Left lobe of liver (tissue), 2 donors: Measurements from ENCODE around the gene DCTPP1. TPM values are rescaled to one million over a fixed set of nuclear protein-coding genes. Genes with fewer than 3 reads are reported as not detected.
"Not testable (repeated sequence)": the region's sequence is repeated elsewhere in the genome, so short reads cannot be mapped to it uniquely, and the experiment has no call there.

Source experiments
- ATAC-seq: fragments of 200-7000 bp; cut with Tn5 transposase; one replicate; pipeline ENCODE4 v1.9.1; 2020; ENCODE audit warnings: mild to moderate bottlenecking, moderate library complexity
- DNase-seq: peaks from one replicate; pipeline ENCODE4 v3.0.0-alpha.2; 2020; ENCODE audit warnings: low spot score
- total RNA-seq: library from RNA; stranded (reverse); gene quantifications from one replicate; pipeline ENCODE4 v1.2.1, GENCODE V29; 2021
- donor health status: DM: no; HTN: no; CAD: no; lungs with moderate emphysema.
- donor health status: DM: no; HTN: yes; CAD: no.

DCTPP1 gene
- total RNA-seq = 11.1 TPM

DNA sequence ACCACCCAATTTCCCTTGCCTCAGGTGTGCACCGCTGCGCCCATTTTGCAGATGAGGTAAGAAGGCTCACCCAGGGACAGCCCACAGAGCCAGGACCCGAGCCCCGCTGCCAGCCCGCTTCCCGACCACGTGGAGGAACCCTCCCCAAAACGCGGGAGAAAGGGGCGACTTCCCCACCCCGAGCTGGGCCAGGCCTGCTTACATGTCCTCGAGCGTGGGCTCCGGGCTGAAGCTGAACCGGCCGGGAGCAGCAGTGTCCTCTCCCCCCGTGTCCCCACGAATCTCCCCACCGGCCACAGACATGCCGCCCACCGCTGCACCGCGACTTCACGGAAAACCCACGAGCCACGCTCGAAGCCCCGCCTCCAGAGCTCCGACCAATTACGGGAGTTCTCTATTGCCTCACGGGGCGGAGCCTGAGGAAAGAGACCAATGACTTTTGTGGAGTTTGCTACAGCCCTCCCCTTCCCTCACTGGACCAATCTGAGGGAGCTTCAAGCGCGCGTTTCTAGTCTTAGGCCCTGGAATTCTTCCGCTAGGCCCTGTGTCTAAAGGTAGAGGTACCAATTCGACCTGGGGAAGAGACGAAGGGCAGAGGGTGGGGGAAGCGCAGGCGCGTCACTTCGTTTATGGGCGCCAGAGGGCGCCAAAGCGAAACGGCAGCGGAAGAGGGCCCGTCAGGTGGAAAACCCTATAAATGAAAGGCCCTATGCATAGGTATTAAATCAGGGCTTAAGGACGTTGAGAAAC, at the start of gene DCTPP1:
Gene DCTPP1, minus strand, starts transcription at position 353 of the 750 bp plus-strand sequence. Its CDS starts 50 bp downstream, at position 303.
- DNase-seq (peak; percentile 96), ATAC-seq (peak; percentile 97)

DNA sequence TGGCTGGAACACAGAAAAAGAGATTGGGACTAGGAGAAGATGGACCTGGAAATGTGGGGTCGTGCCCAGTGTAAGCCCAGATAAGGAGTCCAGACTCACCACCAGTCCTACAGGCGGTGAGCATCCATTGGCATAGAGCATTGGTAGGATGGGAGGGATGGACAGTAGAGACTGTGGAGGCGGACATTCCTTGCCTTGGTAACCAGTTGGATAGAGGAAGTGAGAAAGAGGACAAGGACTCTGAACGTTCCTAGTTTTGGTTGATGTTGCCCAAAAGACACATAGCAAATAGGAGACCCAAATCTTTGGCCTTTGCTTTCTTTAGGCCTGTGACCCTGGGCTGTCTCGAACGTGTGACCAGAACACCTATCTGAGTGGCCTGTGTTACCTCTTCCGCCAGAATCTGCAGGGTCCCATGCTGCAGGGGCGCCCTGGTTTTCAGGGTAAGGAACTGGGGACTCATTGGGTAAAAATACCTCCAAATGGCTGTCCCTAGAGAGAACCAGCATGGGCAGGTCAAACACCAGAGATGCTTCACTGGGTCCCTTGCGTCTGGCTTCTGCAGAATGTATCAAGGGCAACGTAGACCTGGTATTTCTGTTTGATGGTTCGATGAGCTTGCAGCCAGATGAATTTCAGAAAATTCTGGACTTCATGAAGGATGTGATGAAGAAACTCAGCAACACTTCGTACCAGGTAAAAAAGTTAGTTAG, 49.1 kb upstream of the DCTPP1 start:
- DNase-seq = no peak
- no peak for ATAC-seq

DNA sequence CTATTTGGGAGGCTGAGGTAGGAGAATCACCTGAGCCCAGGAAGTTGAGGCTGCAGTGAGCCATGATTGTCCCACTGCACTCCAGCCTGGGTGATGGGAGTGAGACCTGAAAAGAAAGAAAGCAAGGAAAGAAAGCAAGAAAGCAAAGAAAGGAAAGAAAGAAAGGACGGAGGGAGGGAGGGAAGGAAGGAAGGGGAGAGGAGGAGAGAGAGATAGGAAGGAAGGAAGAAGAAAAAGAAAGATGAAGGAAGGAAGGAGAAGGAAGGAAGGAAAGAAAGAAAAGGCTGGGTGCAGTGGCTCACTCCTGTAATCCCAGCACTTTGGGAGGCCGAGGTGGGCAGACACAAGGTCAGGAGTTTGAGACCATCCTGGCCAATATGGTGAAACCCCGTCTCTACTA, 47.9 kb upstream of the DCTPP1 start:
- DNase-seq, ATAC-seq: not testable (repeated sequence)

DNA sequence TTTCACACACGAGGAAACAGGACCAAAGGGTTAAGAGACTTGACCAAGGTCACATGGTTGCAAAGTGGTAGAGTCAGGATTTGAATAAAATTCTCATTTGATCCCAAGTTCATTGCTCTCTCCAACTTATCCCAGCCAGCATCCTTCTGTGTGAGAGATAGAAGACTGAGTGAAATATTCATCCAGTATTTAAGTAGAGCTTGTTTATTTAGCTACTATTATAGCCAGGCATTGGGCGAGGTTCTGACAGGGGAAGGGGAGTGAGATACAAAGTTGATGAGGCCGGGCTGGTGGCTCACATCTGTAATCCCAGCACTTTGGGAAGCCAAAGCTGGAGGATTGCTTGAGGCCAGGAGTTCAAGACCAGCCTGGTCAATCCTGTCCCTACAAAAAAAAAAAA, 47.2 kb upstream of the DCTPP1 start:
- ATAC-seq (no peak), DNase-seq (no peak)

DNA sequence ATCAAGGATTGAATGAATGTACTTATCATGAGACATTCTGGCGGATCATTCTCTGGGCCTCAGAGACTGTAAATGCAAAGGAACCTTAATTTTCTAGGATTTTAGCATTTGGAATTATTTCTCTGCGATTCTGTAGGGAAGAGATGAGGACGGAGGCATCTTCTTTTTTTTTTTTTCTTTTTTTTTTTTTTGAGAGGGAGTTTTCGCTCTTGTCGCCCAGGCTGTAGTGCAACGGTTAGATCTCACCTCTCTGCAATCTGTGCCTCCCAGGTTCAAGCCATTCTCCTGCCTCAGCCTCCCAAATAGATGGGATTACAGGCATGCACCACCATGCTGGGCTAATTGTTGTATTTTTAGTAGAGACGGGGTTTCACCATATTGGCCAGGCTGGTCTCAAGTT, 44.9 kb upstream of the DCTPP1 start:
- ATAC-seq (no peak), DNase-seq (no peak)

DNA sequence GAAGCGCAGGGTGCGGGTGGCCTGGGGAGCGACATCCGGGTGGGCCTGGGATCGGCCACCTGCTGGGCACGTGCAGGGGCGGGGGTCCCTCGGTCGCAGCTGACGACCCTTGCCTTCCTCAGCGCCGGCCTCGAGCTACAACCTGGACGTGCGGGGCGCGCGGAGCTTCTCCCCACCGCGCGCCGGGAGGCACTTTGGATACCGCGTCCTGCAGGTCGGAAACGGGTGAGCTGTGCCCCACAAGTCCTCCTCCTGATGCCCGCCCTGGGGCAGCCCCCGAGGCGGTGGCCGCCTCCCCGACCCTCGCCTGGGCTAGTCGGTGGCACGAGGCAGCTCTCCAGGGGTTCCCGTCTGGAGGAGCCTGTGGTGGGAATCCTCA, 44.2 kb upstream of the DCTPP1 start:
- ATAC-seq (no peak), DNase-seq (no peak)

DNA sequence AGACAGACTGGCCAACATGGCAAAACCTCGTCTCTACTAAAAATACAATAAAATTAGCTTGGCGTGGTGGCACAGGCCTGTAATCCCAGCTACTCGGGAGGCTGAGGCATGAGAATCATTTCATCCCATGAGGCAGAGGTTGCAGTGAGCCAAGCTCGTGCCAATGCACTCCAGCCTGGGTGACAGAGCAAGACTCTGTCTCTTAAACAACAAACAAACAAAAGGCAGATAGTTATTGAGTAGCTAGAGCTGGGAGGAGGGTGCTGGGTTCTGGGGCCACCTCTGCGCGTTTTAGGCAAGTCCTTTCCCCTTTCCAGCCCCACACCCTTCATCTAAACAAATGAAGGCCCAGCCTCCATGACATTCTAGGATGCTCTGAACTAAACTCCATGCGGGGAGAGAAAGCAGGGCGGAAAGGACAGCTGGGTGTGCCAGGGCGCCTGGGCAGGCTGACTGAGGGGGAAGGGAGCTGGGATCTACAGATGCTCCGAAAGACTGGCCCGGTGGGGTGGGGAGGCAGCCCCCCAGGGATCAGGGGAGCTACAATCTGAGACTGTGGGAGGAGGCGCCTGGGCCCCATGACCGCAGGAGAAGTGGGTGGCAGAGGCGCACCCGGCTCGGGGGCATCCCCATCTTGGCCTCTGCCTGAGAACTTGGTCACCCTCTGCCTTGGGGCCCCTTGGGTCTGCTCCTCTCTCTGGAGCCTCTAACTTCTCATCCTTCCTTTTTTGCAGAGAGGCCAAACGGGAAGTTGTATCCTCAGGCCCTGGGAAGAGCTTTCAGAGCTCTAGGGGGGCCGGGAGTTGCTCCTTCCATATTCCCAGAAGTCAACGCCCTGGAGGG, 43.6 kb upstream of the DCTPP1 start:
- ATAC-seq = peak; percentile 52
- no peak for DNase-seq

DNA sequence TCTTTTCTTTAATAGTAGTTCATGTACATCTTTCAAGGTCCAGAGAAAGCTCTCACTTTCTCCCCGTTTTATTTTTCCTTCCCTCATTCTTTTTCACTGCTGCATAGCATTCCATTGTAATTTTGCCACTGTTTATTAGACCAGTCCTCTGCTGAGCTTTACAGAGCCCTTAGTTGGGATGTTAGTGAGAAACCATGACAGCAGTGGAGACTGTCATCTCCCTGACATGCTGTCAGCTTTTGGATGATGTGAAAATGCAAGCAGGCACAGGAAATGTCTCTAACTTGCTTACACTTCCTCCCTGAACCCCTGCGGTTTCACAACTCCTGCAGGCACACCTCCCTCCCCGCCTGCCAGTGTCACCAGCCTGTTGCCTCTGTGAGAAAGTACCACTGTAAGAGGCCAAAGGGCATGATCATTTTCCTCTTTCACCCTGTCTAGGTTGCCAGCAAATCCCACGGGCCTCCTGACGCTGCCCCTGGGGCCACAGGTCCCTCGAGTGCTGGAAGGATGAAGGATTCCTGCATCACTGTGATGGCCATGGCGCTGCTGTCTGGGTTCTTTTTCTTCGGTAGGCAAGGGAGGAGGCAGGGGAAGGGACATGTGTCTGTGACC, 42.6 kb upstream of the DCTPP1 start, which contains the start of gene ITGAL:
Gene ITGAL, plus strand, starts transcription at position 415 of the 615 bp plus-strand sequence. Its CDS starts 96 bp downstream, at position 511.
- ATAC-seq (peak; percentile 88), DNase-seq (peak; percentile 81)

DNA sequence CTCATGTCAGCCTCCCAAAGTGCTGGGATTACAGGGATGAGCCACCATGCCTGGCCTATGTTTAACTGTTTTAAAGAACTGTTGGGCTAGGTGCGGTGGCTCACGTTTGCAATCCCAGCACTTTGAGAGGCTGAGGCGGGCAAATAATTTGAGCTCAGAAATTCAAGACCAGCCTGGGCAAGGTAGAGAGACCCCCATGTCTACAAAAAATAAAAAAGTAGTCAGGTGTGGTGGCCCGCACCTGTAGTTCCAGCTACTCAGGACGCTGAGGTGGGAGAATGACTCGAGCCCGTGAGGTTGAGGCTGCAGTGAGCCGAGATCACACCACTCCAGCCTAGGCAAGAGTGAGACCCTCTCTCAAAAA, 40.8 kb upstream of the DCTPP1 start:
- ATAC-seq (no peak), DNase-seq (no peak)

DNA sequence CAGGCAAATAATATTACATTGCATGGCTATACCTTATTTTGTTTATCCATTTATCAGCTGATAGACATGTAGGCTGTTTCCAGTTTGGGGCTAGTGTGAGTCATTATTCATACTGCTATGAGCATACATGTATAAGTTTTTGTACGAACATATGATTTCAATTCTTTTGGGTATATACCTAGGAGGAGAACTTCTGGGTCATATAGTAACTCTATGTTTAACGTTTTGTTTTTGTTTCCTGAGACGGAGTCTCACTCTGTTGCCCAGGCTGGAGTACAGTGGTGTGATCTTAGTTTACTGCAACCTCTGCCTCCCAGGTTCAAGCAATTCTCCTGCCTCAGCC, 40.3 kb upstream of the DCTPP1 start:
- DNase-seq = no peak
- no peak for ATAC-seq

DNA sequence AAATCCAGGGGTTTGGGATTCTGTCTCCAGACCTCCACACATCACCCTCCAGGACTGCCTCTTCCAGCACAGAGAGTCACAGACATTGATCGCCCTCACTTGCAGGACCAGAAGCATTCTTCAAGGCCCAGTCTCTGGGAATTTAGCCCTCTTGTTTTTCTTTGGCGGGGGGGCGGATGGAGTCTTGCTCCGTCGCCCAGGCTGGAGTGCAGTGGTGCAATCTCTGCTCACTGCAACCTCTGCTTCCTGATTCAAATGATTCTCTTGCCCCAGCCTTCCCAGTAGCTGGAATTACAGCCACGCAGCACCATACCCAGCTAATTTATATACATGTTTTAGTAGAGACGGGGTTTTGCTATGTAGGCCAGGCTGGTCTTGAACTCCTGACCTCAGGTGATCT, 34.2 kb upstream of the DCTPP1 start:
- ATAC-seq (no peak), DNase-seq (no peak)

DNA sequence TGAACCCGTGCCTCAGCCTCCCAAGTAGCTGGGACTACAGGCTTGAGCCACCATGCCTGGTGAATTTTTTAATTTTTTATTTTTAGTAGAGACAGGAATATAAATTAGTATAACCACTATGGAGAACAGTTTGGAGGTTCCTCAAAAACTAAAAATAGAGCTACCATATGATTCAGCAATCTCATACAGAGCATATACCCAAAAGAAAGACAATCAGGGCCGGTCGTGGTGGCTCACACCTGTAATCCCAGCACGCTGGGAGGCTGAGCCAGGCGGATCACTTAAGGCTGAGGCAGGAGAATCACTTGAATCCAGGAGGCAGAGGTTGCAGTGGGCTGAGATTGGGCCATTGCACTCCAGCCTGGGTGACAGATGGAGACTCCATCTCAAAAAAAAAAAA, 31.6 kb upstream of the DCTPP1 start:
- DNase-seq, ATAC-seq: not testable (repeated sequence)

DNA sequence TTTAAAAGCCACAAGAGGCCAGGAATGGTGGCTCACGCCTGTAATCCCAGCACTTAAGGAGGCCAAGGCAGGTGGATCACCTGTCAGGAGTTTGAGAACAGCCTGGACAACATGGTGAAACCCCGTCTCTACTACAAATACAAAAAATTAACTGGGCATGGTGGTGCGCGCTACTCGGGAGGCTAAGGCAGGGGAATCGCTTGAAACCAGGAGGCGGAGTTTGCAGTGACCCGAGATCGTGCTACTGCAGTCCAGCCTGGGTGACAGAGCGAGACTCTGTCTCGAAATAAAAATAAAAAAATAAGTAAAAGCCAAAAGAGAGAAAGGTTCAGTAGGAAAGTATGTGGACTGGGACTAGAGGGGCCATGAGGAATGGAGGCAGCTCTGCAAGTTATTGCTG, 29.6 kb upstream of the DCTPP1 start:
- DNase-seq = no peak
- ATAC-seq = no peak

DNA sequence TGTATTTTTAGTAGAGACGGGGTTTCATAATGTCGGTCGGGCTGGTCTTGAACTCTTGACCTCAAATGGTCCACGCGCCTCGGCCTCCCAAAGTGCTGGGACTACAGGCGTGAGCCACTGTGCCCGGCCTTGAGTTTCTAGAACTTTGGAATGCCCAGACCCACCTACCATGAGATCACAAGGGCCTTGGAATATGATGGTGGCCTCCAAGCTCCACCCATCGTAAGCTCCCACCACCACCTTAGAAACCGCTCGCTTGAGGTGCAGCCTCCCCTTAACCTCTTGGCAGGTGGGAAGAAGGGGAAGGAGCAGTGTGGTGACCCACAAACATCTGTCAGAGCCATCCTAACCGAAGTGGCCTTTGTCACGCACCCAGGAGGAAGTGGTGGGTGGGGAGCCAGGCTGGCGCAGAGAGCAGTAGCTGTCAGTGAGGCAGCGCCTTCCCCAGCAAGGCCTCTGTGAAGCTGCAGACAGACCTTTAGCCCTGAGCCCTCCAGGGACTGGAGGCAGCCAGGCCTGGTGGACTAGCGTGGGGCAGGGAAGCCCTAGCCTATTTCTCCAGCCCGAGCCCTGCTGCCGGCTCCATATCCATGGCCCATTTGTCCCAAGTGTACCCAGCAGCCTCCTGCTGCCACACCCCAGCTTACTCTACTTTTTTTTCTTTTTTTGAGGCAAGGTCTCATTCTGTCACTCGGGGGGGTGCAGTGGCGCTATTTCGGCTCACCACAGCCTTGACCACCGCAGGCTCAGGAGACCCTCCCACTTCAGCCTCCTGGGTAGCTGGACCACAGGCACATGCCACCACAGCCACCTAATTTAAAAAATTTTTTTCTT, 28.9 kb upstream of the DCTPP1 start:
- peak; percentile 62 for ATAC-seq

DNA sequence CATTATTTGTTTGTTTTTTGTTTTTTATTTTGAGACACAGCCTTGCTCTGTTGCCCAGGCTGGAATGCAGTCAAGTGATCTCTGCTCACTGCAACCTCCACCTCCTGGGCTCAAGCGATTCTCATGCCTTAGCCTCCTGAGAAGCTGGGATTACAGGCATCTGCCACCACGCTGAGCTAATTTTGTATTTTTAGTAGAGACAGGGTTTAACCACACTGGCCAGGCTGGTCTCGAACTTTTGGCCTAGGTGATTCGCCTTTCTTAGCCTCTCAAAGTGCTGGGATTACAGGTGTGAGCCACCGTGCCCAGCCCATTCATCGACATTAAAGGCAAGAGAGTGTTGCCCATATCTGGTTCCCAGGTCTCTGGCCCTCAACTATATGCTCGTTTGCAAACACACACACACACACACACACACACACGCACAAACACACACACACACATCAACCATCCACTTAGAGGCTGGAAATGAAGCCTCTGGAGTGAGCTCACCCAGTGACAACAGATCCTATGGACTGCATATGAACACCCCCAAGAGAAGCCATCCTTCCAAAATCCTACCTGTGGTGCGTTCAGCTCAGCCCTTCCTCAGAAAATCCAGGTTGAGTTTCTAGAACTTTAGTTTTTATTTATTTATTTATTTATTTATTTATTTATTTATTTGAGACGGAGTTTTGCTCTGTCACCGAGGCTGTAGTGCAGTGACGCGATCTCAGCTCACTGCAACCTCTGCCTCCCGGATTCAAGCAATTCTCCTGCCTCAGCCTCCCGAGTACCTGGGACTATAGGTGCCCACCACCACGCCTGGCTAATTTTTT, 28.1 kb upstream of the DCTPP1 start:
- DNase-seq = no peak
- no peak for ATAC-seq

More for the DNA sequence above, 28.9 kb upstream of the DCTPP1 start:
- no peak for DNase-seq

DNA sequence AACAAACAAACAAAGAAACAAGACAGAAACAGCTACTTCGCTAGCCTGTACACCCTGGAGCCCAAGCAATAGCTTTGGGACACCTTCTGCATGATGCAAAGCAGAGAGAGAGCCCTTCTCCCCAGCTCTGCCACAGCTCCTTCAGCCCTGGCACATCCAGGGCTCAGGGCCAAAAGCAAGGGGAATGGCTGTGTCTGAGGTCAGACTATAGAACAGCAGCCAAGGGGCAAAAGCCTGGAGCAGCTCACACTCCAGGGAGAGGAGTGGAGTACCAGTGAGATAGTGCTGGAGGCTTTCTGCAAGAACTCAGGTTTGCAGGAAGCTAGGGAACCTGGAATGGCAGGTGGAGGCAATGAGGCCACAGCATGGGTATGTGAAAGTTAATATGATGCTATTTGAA, 27.4 kb upstream of the DCTPP1 start:
- ATAC-seq (peak; percentile 75), DNase-seq (no peak)

DNA sequence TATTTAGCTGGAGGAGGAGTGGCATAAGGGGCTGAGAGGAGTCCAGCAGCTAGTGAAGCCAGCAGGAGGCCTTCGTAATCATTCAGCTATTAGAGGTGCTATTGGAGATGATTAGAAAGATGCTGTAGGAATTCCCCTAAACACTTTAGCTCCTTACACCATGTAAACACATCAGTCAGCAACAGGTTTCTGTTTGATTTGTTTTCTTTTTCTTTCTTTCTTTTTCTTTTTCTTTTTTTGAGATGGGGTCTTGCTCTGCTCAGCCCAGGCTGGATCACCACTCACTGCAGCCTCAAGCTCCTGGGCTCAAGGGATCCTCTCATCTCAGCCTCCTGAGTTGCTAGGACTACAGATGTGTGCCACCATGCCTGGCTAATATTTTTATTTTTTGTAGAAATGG, 26.5 kb upstream of the DCTPP1 start:
- DNase-seq = no peak
- ATAC-seq = no peak

DNA sequence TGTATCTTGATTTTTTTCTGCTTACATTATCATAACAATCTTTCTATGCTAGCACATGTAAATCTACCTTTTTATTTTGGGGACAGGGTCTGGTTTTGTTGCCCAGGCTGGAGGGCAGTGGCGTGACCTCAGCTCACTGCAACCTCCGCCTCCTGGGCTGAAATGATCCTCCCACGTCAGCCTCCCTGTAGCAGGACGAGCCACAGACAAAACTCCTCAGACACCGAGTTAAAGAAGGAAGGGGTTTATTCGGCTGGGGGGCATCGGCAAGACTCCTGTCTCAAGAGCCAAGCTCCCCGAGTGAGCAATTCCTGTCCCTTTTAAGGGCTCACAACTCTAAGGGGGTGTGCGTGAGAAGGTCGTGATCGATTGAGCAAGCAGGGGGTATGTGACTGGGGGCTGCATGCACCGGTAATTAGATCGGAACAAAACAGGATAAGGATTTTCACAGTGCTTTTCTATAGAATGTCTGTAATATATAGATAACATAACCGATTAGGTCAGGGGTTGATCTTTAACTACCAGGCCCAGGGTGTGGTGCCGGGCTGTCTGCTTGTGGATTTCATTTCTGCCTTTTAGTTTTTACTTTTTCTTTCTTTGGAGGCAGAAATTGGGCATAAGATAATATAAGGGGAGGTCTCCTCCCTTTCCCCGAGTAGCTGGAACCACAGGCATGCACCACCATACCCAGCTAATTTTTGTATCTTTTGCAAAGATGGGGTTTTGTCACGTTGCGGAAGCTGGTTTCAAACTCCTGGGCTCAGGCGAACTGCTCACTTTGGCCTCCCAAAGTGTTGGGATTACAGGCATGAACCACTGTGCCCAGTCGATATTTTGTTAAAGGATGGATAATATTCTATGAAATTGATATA, 23.1 kb upstream of the DCTPP1 start:
- DNase-seq, ATAC-seq: not testable (repeated sequence)

DNA sequence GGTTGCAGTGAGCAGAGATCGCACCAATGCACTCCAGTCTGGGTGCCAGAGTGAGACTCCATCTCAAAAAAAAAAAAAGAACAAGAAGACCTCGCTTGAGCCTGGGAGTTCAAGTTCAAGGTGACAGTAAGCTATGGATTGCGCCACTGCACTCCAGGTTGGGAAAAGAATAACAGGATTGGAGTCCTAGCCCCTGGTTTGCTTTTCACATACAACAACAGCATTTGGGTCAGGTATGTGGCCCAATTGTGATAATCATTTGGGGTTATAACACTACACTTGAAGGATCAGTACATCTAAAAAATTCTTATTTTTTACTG, 19.2 kb upstream of the DCTPP1 start:
- DNase-seq (no peak), ATAC-seq (no peak)
